NCI-H526 treated with DMSO at 0.1 percent for 48 hours (cell line): ENCODE measurements around the gene ROR1.
"Not testable (repeated sequence)": the region's sequence is repeated elsewhere in the genome, so short reads cannot be mapped to it uniquely, and the experiment has no call there.

ENCODE experiments used
- DNase-seq: peaks from one replicate; lab custom pipeline; 2025; lab: John Stamatoyannopoulos, UW

ROR1 gene

DNA sequence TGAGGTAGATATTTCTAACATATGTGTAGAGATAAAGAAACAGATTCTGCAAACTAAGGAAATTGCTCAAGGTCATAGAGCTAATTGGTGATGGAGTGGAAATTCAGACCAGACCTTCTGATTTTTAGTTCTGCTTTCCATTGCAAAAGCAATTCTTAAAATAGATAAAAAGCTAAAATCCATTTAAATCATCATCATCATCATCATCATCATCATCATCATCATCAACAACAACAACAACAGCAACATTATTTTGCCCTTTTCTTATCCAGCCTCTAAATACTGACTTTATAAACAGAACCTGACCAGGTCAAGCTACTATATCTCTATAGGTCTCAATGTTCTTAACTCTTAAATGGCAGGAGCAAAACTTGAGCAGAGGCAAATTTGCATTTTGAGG, 14.0 kb upstream of the ROR1 start:
- no peak for DNase-seq

DNA sequence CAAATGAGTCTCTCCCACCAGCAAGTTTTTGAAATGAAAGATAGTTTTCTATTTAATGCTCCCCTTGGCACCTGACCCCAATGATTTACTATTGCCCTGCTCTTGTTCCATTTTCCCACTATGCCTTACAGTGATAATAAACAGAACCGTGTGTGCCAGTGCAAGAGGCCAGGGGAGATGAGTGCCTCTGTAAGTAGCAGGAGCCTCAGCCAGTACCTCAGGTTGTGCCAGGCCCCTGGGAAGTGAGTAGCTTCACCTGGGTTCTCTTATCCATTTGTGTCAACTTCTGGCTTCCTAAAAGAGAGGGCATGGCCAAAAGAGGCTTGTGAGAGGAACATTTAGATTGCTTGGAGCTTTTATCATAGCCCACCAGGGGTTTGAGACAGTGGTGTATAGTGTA, 3.4 kb upstream of the ROR1 start:
- no peak for DNase-seq

DNA sequence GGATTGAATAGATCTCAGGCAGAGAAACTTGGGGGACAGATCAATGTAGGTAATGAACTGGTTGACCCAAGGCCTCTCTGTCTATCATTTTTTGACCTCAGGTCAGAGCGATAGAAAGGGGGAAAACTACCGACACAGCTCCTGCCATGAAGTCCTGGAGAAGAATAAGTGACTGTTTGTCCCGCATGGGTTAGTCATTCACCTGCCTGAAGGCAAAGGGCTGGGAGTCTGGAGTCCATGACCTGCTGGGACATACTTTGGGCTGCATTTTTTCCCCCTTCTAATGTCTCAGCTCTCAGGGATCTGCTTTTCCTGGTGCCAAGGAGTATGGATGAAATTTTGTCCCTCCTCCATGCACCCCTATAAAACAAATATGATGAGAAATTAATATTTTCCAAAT, 1.6 kb upstream of the ROR1 start:
- no peak for DNase-seq

DNA sequence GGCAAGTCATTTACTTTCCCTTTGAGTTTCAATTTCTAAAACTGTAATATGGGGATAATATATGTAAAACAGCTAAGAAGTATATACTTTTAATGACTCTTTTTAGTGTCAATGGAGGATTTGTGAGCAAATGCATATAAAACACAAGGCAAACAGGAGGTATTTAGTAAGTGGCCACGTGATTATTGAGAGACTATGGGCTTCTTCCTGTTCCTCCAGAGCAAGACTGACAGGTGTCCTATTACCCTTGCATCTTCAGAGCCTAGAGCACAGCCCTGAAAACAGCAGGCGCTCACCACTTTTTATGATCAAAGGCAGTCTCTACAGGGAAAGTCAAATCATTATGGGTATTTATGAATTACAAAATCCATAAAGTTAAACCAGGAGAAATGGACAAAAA, 941 bp upstream of the ROR1 start:
- DNase-seq = no peak

DNA sequence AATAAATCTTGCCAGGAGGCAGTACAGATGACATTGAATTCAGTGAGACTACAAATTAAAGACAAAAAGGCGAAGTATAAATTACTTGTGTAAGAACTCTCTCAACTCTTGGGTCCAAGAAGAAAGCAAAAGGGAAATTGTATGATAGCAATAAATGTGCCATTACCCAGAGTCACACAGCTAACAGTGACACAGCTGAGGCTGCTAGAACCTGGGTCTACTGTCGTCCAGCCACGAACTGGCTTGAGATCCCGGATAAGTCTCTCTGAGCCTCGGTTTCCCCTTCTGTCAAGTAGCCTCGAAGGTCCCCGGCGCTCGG, 362 bp upstream of the ROR1 start:
- no peak for DNase-seq

DNA sequence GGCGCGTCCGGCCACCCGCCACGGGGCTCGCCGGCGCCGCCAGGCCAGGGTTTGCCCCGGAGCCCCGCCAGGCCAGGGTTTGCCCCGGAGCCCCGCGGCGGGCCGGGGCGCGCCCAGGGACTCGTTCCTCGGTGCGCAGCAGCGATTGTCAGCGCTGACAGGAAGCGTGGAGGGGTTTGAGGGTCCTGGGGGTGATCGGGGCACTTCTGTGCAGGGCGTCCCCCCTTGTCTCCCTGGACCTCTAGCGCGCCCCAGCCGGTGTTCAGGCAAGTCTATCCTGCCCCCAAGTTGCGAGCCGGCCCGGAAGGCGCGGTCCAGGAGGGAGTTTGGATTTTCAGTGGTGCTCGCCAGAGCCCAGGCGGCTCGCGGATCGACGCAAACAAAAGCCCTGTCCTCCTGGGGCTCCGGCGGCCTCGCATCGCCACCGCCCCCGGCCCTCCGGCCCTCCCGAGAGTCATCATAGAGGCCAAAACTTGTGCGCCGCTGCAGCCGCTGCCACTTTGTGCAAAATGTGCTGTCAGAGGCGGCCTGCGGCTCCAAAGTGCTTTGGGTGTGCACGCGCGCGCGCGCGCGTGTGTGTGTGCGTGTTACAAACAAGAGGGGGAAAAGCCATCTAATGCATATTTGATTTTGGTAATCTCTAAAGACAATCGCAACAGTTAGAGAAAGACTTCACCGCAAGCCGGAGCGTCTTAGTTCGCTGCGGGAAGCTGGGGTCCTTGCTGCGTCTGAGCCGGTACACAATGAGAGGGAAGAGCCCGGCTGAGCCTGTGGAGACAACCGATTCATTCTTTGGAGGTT, 1.0 kb downstream of the ROR1 start:
- DNase-seq = no peak

DNA sequence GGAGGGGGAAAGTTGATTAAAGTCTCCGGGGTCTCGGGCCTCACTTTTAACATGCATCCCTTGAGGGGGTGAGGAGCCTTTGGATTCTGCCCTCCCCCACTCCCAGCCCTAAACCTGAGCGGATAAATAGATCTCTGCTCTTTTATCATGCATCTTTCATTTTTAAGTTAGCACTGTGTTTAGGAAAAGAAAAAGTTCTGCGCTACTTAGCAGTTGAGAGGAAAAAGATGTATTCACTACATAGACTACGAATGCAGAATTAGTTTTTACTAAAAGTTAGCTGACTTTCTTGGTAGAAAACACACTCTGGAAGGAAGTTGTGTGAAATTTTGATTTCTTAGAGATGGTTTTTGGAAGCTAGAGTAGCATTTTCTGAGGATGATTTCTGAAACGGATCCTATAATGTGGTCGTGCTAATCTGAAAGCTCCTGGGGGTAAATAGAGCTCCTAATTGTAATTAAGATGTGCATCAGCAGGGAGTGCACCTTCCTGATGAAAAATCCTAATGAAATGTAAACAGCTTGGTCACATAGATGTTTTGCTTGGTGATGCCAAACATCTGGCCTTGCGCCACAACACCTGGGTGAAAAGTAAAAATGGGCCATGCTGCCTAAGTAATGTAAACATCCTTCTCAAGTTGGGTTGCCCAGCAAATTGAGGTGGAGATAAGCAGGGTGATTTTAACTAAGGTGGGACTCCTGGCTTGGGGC, 1.8 kb downstream of the ROR1 start:
- DNase-seq = no peak

DNA sequence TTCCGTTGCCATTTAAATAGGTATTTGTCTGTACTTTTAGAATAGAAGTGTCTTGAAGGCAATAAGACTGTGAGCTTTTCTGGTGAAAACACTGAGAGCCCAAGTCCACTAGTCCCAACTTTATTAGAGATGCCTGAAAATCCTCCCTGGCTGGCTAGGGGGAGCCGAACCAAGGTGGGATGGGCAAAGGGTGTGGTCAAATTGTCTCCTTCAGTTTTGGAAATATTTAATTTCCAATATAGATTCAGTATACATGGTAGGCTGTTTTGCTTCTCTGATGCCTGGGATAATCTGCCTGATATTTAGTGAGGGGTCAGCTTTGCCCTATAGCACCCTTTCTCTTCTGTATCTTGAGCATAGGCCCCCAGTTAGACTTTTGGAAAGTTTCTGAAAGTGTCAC, 3.5 kb downstream of the ROR1 start:
- no peak for DNase-seq

DNA sequence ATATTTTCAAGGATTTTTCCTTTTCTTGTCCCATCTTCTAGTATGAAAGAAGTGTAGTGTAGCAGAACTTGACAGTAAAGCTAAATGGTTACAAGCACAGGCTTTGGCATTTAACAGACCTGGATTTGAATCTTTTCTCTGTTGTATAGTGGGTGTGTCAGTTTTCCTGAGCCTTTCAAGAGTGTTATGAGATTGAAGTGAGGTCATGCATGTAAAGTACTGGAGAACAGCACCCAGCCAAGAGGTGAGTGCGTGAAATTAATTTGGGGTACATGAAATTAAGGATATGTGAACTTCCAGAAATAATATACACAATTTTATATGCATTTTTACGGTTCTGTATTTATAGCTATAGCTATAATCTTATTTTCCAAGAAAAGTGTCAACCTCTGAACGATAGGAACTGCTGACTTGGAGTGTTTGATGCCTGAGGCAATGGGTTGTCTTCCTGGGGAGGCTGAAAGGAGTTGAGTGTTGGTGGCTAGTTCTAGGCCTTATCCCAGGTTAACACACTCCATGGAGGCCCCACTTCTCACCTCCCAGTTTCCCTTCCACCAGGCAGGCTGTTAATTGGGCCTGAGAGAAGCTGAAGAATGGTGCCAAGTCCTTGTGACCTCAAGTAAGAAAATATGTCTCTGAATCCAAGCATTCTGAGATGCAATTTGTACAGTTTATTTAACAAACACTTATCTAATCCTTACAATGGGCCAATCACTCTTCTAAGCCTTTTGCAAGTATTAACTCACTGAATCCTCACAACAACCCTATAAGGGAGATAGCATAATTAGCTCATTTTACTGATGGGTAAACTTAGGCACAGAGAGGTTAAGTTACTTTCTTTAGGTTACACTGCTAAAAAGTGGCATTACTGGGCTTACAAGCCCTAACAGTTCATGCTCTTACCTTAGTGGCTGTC, 4.4 kb downstream of the ROR1 start:
- DNase-seq = no peak

DNA sequence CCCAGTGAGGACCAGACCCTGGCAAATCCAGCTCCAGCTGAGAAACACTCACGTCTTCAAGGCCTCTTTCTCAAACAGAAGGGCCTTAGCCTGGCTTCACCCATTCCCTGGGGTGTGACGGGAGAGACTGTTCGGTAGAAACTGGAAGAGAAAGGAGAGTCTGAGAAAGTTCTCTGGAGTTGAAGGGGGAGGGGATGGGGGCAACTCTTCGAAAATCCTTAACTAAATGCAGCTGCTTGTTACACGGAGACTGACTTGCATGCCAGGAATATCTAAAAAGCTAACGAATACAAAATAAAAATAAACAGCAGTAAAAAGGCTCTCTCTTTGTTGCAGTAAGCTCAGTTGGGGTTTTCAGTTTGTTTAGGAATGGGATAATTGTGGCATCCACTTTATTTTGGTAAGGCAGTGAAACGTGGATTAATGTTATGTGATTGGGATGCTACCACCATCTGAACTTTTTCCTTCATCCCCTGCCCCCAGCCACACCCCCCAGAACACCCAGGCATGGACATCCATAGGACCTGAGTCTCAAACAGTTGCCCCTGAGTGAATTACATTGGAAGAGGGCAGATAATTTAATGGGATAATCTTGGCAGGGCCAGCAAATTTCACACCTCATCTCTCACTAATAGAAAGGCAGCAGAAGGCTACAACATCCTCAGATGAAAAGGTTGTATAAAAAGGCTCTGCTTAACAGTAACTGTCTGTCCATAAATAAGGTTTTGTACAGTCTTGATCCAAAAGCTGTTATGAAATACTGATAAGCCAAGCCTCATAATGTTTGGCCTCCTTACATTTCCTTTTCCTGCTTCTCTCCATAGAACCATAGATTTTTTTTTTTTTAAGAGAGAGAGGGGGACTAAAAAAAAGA, 5.8 kb downstream of the ROR1 start:
- DNase-seq = no peak

DNA sequence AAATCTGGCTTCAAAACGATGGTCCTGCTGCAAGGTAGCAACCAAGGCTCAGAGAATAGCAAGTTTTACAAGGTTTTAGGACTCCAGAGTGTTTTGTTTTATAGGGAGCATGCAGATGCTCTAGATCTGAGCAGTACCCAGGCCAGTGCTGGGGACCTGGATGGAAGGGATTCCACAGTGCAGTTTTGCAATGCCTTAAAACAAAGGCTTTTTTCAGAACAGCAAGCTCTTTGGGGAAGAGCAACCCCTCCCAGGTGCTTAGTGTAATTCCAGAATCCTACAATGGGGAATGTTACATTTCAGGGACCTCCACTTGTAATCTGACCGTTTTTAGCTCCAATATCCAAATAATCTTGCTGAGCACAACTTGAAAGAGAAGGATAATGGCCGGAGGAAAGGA, 6.7 kb downstream of the ROR1 start:
- DNase-seq = no peak

DNA sequence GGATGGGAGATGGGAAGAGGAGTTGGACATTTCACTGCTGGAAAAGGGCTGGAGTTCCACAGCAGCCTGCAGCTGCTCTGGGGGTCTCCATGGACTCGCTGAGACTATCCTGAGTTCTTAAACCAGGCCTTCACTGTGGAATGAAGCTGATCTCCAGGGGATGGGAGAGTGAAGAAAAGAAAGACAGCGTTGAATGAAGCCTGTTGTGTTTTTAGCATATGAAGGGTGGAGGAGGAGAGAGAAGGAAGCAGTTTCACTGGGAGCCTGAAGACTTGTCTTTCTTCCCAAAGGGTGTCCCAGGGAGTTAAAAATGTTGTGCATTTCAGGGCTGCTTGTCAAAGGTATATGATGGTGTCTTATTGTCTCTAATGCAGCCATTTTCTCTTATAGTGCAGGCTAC, 9.2 kb downstream of the ROR1 start:
- no peak for DNase-seq

DNA sequence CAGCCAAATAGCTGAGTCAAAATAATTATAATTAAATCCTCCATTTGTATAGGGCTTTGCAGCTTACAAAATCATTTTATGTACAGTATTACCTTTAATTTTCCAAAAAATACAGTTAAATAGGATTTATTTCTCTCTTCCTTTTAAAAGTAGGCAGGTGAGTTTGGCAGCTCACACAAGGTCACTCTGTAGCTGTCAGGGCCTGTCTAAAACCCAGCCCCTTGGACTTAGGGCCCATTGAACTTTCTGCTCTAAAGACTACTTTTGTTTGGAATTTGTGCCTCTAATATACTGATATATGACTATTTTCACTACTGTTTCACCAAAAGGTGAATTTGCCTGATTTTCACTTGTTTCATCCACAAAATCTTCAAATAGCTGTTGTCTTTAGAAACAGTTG, 10.3 kb downstream of the ROR1 start:
- no peak for DNase-seq

DNA sequence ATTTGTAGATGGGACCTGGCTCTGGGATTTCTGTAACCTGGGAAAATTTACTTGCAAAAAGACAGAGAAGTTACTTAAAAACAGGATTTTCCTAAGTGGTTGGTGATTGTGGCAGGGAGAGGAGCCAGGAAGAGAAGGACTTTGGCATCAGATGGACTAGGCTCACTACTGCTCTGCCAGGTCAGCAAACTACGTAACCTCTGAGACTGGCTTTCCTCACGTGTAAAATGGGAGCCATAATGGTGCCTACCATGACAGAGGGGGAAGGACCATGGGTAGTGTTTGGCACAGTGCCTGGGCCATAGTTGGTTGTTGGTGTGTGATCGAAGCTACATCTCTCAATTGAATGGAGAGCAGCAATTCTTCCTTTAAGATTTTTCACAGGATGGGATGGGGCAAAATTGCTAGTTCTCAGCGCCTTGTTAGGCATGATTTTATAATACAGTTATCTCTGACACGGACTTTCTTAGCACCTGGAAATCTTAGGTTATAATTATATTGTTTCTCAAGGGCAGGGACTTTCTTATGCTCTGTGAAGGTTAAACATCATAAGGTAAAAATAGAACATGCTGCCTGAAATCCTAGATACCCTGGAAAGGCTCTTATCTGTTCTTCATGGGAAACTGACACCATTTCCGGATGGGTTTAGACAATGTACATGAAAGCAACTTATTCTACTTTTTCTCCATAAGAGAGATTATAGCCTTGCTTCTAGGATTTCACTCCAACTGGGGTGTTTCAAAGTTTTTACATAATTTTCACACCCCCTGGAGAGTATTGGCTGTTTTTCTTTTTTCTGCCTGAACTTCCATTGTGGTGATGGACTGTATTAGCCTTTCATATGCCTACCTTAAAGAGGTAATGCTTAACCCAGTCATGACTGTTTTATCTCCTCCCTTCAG, 10.9 kb downstream of the ROR1 start:
- DNase-seq = no peak

DNA sequence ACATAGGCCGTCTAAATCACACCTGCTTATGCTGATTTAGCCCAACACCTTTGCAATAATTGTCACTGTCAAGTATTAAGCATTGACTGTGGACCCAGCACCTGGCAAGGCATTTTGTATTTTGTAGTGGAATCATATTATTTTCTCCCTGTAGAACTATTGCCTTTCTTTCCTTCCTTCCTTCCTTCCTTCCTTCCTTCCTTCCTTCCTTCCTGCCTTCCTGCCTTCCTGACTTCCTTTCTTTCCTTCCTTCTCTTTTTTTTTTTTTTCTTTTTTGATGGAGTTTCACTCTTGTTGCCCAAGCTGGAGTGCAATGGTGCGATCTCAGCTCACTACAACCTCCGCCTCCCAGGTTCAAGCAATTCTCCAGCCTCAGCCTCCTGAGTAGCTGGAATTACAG, 13.5 kb downstream of the ROR1 start:
- DNase-seq = not testable (repeated sequence)

DNA sequence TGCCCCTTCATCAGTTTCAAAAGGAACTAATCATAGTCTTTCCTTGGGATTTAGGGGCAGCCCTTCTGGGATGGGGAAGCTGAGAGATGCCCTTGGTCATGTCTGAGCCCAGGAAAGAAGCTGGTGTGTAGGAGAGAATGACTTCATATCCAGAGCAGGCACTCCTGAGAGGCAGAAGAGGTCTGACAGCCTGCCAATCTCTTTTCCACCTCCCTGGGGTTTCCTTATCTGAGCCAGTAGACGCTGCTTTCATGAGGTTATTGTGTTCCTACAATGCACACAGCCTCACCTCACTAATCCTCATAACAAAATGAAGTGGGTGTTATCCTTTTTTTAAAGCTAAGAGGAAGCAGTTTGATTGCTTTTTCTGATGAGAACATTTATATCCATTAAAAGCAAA, 14.1 kb downstream of the ROR1 start:
- no peak for DNase-seq

DNA sequence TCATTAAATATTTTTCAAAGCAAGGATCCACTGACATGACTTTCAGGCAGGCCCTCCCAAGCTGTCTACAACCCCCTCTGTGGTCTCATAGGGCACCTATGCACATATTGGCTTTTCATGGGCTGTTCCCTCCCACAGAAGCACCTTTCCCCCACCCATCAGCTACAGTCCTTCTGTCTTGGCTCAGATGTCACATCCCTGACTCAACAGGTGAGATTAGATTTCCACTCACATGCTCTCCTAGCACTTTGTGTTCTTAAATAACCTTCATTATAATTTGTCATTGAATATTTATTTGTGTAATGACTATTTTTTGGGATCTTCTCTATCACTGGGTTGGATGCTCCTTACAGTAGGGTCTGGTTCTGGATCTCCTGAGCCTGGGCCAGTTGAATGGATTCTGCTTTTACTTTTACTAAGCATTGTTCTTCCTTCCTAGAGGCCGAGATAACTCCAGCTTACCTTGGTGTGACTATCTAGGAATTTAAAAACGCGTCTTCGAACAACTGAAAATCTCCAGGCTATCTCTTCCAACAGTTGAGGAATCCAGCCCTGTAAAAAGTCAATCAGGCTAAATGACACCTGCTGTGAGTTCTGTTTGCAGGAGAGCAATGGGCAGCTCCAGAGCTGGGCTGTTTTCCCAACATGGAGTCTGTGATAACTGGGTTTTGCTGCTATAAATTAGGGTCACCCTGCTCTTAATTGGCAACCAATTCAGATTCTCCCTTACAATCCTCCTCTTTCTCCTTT, 16.2 kb downstream of the ROR1 start:
- DNase-seq = no peak

DNA sequence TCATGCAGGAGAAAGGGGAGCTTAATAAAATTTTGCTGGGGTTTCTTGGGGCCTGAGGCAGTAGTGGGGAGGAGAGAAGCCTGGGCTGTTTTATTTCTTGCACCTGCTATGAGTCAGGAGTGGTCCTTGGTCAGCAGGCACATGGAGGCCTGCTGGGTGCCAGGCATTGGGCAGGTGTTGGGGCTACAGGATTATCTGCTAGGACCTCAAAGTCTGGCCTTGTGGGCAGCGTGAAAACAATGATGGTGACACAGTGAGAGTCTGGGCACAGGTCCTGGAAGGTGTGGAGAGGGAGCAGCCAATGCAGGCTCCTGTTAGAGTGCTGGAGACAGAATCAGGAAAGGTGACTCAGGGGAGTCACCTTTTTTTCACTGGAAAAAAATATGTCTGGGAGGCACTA, 17.2 kb downstream of the ROR1 start:
- no peak for DNase-seq

DNA sequence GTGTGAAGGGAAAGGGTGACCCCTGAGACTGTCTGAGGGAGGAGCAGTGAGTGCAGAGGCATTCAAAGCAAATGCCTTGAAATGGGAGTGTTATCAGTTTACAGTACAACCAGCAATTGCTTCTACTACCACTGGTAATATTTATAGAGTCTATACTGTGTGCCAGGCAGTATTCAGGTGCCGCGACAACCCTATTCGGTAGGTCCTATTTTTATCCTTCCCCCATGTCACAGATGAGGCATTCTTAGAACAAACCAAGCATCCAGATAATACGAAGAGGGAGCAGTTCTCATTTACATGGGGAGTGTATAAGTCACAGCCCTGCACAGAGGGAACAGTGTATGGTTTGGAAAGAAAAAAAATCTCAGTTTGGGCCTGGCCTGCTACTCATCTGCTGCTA, 18.3 kb downstream of the ROR1 start:
- no peak for DNase-seq

DNA sequence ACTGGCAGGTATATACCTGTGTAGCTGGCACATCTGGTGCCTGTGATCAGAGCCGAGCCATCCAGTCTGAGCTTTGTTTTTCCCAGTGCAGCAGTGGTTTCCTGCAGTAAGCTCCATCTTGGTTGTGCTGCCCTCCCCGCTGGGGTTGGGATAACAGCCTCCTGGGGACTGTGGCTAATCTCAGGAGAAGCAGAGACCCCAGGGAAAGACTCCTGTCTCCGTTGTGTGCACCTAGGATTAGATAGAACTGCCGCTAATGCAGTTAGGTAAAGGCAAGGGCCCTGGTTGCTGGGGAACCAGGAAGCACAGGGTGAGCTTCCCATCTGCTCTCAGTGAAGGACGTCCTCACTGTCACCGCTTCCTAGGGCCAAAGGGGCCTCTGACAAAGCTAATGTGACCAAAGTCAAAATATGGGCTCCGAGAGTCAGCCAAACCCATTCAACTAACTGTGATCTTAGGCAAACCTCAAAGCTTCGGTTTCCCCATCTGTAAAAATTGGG, 20.0 kb downstream of the ROR1 start:
- no peak for DNase-seq
